SIG-M5 treated with dmso at 0.1 percent for 504 hours (cell line): ENCODE results near the gene MME.

Source experiments
- DNase-seq: peaks from one replicate; lab custom pipeline; 2025; ENCODE audit not compliant: unreplicated experiment; lab: John Stamatoyannopoulos, UW

The MME gene

DNA sequence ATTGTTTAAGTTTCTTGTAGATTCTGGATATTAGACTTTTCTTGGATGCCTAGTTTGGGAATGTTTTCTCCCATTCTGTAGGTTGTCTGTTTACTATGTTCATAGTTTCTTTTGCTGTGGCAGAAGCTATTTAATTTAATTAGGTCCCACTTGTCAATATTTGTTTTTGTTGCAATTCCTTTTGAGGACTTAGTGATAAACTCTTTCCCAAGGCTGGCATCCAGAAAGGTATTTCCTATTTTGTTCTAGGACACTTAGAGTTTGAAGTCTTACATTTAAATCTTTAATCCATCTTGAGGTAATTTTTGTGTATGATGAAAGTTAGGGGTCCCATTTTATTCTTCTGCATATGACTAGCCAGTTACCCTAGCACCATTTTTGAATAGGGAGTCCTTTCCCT lies 54.9 kb downstream of the MME start:
- no peak for DNase-seq

DNA sequence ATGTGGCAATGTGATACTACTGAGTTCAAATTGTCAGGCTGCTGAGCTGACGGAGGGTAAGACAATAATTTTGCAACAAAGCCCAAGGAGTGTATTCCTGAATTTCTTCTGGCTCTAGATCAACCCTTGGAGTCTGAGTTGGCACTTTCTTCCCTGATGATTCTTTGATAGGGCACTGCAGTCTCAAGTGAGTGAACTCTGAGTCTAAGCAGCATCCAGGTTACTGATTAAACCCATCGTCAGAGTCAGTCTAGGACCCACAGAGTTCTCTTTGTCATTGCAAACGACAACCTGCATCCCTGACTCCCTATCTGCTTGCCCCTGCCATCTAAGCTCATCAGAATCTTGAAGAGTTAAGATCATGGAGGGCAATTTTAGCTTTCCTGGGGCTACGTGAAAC lies 58.6 kb downstream of the MME start:
- DNase-seq: no peak

DNA sequence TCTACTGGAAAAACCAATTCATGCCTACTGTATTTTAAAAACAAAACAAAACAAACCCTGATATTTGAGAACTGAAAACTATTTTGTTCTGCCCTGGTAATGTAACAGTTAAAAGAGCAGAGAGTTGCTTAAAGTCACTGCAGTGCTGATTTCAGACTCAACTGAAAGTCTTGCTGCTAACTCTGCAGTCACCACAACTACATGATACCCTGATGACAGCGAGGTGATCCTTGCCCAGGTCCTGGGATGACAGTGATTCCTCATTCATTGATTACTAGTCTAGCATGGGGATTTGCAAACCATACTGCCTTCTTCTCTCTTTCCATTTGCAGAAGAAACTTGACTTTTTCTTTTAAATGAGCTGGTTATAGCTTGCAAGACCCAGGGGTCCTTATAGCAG lies 67.5 kb downstream of the MME start:
- DNase-seq: no peak

DNA sequence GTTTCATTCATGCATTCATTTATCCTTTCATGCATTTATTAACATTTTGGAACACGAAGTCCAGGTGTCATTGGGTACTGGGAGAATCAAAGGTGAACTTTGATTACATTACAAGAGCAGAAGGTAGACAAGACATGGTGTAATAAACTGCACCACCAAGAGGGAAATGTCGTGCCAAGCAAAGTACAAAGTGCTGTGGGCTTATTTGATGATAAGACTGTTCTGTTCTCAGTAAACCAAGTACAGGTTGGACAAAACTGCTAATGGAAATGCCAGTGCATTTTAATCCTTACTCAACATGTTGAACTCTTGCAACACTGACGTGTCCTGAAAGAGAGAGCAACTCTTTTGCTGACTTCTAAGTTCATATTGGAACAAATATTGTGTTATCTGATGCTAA lies 69.4 kb downstream of the MME start:
- no peak for DNase-seq

DNA sequence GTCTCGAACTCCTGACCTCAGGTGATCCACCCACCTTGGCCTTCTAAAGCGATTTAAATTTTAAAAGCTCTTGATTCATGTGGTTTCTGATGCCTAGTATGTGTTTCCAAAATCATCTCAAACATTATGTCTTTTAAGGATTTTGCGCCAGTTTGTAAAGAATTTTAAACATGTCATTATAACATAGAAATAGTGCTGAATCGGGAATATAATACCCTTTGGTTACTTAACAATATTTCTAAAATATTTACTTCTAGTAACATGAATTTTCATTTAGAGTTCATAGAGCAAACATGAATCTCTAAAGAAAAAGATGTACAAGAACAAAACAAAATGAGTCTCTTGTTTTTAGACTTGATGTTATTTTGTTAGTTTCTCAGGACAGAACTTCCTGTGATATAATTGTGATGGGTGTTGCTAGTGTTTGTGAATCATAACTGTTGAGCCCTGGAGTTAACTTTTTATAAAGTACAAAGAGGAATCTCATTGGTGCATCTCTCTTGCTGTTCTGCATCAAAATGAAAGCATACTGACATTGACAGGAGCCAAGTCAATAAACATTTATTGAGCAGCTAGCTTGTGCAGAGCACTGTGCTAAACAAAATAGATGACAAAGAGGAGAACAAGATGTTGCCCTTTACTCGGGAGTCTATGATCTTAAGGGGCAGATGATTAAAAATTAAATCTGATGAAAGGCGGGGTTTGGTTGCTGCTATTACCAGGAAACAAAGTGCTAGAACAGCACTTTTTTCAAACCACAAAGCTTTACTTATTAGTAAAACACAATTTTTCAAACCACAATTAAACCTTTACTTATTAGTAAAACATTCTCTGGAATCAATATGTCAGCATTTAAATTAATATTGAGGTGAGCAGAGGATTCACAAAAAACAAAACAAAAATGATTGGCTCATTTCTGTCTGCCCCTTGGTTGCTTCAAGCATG lies 73.4 kb downstream of the MME start:
- DNase-seq: no peak

DNA sequence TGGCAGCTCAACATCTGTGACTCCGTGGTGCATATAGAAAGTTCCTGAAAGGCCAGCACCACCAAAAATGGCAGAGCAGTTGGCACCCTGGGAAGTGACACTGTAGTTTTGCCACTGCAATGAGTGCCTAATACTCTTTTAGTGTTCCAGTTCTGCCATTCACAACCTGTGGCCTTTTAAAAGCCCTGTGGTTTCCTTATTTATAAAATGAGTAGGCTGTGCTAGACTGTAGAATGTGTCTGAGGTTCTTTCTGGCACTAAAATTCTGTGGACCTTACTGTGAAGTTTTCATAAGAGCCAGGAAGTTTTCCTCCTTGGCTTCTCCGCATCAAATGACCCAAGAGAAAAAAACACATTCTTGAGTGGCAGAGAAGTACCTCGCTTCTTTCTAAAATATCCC lies 74.1 kb downstream of the MME start:
- no peak for DNase-seq

DNA sequence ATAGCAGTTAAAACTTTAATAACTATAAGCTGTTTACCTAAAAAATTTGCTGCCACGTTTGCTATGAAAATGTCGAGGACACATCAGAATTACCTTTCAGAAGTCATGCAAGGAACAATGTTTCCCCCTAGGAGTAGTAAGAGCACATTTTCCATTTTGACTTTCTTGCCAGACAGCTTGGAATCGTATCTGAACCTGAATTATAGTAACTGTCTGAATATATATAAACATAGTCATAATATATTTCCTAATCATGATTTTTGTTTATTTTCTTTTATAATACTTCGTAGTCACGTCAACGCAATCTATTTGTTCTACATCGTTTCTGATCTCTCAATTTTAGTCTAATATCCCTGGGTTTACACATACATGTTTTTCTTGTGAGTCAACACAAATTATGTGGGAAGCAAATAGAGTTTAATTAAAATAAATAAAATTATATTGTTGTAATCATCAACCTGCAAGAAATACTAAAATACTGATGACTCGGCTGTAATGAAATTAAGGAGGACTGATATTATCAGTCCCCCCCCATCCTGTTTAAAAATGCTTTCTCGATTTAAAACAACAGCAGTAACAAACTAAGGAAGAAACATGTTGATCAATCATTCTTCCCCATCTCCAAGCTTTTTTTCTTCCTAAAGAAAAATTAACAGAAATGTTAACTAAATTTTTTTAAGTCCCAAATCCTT lies 78.4 kb downstream of the MME start:
- peak; percentile 44 for DNase-seq

DNA sequence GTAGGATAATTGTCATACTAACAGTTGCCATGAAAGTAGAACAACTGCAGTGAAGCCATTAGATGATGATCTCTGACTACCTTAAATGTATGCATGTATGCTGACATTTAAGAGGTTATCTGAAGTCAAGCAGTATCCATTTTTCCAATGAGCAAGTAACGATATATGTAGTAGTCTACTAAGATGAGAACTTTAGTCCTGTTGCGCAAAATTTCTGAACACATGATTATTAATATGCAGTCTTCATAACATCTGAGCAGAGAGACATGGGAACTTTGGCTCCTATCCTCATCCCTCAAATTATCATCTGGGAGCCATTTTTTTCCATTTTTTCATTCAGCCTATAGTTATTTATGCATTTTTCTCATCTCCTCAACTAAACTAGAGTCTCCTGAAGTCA lies 79.2 kb downstream of the MME start:
- no peak for DNase-seq

DNA sequence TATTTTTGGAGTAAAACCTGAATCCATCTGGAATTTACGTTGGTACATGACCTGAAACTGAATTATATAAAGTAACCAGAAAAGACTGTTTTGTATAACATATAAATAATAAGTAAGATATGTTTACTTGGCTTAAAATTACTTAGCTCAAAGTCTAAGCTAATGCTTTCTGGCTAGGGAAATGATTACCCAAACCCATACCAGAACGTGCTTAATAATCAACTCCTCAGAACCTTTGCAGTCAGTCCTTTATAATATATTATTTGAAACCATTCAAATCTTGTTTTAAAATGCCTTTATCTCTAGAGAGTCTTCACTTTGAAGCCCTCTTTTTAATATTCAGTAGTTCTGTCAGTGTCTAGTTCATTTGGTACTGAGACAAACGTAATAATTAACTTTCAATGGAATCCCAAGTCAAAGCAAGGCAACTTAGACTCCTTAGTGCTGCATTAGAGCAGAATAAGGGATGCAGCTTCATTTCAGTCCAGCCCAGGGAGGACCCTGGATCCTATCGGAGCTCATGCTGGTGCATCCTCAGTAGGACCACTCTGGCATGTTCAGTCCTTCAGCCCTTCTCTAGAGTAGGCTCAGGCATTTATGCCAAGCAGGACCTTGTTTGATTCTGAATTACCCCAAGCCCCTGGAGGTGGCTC lies 81.6 kb downstream of the MME start:
- no peak for DNase-seq

DNA sequence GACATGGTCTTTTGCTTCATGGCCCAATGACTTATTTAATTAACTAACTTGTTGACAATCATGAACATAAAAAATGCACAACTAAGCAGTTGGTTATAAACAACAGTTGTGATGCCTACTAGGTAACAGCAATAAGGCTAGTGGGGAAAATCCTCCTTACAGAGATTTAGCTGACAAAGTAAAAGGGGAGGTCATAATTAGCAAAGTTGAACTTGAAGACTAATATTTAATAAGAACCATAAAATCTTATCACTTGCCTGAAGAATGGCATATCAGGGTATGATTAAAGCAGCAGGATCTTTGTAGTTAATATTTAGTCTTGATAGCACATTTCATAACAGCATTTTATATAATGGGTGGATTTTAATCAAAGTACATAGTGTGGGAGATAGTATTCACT lies 84.2 kb downstream of the MME start:
- no peak for DNase-seq

DNA sequence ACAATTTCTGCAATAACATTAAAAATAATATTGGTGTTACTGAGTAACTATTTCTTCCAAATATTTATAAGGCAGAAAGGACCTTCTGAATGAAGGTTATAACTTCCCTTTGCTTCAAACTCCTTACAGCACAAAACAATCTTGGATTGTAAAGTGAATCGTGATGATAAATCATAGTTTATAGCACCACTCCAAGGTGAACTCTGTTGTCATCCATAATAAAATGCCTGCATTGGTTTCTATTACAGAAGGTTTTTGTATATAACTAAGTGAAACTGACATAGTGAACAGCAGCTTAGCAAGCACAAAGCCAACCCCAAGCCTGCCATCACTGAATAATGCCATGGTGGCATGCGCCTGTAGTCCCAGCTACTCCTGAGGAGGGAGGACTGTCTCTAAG lies 86.3 kb downstream of the MME start:
- DNase-seq: no peak

DNA sequence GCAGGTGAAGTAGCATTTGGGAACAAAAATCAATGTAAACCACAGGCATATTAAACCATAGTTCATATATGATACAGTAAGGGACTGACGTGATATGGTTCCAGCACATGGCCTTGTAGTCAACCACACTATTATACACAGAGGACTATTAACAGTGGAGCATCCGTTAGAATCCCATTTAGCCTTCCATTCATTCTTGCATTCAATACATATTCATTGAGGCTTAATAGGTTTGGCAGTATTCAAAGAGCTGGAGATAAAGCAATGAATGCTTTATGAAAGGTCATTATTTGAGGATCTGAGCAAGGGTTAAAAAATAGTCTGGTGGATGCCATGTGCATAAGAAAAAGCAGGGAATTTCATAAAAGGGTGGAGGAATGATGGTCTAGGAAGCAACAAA lies 89.1 kb downstream of the MME start:
- no peak for DNase-seq

DNA sequence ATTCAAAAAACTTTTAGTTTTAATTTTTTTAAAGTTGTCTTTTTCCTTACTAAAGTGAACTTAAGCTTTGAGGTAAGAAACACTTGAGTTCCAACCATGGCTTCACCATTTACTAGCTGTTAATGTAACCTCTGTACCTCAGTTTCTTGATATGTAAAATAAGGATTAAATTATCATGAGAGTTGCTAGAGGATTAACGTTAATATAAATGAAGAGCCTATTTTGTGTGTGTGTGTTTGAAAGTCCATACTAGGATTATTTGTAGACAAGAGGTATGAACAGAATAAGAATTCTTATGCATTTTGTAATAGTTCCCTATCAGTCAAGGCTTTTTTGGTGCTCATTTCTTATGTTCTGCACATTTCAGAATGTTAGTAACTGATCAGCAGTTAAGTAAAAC lies 93.7 kb downstream of the MME start:
- no peak for DNase-seq

DNA sequence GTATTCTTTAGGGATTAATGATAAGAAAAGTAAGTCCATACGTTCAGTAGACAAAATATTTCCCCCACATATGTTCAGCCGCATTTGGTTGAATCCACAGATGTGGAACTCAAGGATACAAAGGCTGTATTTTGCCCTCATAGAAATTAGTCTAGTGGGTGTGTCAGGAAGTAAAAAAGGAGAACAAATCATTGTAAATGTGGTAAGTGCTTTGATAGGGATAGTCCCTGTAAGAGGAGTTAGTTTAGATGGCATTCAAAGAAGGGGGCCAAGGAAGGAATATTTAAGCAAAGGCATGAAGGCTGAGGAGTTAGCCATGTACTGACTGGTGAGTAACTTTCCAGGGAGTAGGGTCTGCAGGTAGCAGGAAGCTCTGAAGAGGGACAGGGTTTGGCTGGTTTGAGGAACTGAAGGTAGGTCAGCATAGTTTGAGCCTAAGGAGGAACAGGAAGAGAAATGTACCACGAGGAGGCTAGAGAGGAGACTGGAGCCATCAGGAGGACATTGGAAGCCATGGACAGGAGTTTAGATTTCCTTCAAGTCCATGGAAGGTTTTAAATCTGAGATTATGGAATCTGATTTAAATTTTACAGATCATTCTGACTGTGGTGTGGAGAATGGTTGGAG lies 98.8 kb downstream of the MME start:
- DNase-seq: no peak

DNA sequence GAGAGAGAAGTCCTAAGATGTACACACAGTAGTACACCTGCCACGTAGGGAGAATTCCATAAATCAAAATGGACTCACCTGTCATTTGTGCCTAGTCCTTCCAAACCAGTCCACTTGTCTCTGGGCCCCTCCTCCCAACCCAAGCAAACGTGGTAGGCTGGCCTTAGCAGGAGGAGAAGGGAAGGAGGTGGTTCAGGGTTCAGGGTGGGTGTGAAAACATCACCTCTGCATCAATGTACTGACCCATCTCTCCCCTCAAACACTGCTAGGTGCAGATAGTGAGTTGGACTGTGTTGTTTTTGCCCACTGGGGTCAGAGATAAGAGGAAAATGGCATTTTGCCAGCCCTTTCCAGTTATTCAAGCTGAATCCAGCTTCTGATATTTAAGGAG lies 99.3 kb downstream of the MME start:
- no peak for DNase-seq

DNA sequence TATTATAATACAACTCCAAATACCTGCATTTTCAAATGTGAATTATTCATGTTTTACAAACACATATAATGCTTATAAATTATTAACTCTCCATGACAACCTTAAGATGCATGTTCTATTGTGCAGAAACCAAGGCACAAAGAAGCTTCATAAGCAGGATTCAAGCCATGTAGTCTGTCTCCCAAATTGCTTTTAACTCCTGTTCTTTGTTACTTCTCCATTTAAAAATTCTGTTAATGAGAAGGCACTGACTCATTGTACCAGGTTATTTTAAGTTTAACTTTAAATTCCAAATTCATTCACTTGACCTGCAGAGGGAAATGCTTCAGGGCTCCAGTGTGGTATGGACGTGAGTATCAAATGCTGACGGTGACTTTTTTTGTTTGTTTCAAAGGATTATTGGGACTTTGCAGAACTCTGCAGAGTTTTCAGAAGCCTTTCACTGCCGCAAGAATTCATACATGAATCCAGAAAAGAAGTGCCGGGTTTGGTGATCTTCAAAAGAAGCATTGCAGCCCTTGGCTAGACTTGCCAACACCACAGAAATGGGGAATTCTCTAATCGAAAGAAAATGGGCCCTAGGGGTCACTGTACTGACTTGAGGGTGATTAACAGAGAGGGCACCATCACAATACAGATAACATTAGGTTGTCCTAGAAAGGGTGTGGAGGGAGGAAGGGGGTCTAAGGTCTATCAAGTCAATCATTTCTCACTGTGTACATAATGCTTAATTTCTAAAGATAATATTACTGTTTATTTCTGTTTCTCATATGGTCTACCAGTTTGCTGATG lies 100.0 kb downstream of the MME start:
- DNase-seq: no peak

DNA sequence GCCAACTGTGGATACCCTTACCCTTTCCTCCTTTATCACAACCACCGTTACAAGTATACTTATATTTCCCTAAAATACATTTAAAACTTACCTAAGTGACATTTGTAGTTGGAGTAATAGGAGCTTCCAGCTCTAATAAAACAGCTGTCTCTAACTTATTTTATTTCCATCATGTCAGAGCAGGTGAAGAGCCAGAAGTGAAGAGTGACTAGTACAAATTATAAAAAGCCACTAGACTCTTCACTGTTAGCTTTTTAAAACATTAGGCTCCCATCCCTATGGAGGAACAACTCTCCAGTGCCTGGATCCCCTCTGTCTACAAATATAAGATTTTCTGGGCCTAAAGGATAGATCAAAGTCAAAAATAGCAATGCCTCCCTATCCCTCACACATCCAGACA lies 102.3 kb downstream of the MME start:
- no peak for DNase-seq

DNA sequence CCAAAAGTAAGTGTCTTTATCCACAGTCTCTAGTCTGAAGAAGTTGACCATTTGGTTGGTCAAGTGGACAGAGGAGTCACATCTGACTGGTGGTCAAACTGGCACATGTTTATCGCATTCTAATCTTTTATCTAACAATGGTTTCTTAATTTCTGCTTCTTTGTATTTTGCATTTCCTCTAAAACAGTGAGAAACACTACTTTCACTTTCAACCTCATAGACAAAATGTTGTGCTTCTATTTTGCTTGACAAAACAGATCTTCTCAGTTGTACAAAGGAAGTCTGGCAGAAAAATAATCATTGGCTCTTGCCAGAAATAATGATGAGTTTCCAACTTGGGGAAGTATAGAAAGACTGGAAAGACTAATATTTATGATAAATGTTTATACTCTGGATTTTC lies 103.9 kb downstream of the MME start:
- no peak for DNase-seq

DNA sequence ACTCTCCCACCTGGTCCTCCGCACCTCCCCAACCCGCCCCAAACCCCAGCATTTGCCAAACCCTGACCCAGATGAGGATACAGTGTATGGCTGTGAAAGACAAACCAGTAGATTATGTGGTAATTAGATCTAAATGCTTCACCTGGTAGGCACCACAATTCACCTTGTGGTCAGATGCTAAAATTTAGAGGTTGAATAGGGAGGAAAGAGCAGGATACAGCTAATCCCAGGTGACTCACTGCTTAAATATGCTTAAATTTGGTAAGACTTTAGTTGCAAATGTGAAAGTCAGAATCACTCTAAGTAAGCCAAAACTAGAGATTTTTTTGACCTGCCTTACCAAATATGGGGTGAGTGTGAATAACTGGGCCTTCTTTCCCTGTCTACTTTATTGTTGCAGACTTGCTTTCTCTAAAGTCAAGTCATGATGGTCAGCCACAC lies 105.5 kb downstream of the MME start:
- DNase-seq: no peak

DNA sequence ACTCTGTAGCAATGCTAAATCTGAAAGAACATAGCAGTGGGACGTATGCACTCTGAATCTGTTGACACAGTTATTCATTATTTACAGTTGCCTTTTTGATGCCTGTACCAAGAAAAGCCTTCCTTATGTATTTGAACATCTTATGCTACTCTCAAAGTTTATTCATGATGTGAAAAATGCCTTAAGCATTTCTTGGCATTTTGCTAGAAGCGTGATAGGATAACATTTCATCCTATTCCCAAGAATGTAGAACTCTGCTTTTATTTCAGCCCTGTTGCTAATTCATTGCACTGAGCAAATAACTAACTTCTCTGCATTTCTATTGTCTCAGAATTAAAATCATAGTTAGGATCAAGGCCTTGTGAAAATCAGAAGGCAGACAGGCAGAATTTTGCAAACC lies 107.9 kb downstream of the MME start:
- DNase-seq: no peak

DNA sequence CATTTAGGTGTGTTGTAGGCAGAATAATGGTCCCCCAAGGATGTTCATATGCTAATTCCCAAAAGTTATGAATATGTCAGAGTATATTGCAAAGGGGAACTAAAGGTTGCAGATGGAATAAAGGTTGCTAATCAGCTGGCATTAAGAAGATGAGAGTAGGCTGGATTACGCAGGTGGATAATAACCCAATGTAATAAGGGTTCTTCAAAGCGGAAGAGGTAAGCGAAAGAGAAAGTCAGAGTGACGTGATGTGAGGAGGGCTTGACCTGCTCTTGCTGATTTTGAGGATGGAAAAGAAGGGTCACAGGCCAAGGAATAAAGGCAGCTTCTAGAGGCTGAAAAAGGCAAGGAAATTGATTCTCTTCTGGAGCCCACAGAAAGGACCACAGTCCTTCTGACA lies 109.4 kb downstream of the MME start:
- no peak for DNase-seq
